ENCODE results near the gene ADGRG7. TPM values are rescaled to one million over a fixed set of nuclear protein-coding genes. Genes with fewer than 3 reads are reported as not detected.

The ADGRG7 gene
- total and polyA plus RNA-seq, 9 donors: not detected

DNA sequence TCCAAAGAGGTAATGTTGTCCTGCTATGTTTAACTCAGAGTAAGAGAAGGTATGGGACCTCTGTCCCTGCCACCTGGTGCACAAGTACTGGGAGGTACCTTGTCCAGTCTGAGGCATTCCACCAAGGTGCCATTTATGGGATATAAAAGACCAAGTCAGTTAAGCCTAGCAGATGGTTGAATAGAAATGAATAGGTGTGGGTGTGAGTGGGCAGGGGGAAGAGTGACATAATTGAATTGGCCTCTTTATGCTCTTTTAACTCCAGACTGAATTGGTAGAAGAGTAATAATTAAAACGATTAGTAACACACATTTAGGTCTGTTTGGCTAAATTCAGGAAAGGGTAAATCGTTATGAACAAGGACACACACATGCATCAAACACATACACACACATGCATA is 562 bp downstream of the ADGRG7 start:
- Histone ChIP-seq H3K9me3 (no peaks in the 10 kb centered on the region), H3K27me3 (no peaks in the 10 kb centered on the region), H3K36me3 (no peaks in the 10 kb centered on the region), H3K27ac (no peak overlapping the region), H3K4me1 (ENCODE audit: insufficient read depth) (no peaks in the 10 kb centered on the region), H3K4me3 (no peak overlapping the region)
- no peak for DNase-seq
- intact Hi-C loops (cut with DNase I): no loop called here
- WGBS, 3 donors: 83 to 89% (median 87%) methylated on average over 2 of the region's 2 CpGs
- TF ChIP-seq EP300 (IDR thresholded peaks at IDR 0.05) (no peak), POLR2A (IDR thresholded peaks at IDR 0.05) (no peak)
- TF ChIP-seq, protein P1, sequence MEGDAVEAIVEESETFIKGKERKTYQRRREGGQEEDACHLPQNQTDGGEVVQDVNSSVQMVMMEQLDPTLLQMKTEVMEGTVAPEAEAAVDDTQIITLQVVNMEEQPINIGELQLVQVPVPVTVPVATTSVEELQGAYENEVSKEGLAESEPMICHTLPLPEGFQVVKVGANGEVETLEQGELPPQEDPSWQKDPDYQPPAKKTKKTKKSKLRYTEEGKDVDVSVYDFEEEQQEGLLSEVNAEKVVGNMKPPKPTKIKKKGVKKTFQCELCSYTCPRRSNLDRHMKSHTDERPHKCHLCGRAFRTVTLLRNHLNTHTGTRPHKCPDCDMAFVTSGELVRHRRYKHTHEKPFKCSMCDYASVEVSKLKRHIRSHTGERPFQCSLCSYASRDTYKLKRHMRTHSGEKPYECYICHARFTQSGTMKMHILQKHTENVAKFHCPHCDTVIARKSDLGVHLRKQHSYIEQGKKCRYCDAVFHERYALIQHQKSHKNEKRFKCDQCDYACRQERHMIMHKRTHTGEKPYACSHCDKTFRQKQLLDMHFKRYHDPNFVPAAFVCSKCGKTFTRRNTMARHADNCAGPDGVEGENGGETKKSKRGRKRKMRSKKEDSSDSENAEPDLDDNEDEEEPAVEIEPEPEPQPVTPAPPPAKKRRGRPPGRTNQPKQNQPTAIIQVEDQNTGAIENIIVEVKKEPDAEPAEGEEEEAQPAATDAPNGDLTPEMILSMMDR (IDR thresholded peaks at IDR 0.05): no peak

DNA sequence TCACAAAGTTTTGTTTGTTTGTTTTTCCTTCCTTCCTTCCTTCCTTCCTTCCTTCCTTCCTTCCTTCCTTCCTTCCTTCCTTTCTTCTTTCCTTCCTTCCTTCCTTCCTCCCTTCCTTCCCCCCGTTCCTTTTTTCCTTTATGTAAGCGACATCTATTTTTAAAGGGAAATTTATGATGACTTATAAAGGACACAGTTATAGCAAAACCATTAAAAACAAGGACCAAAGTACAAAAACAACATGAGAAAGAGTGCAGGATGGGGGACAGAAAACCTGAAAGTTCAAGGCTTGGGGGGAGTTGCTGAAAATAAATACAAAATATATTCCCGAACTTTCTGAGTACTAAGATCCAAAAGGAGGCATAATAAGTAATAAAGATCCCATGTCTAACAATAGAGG is 1.8 kb downstream of the ADGRG7 start:
- H3K27ac ChIP-seq: no peak overlapping the region
- H3K9me3 ChIP-seq: no peaks in the 10 kb centered on the region
- intact Hi-C loops (cut with DNase I): no loop called here
- no peaks in the 10 kb centered on the region for H3K36me3 ChIP-seq
- H3K27me3 ChIP-seq: no peaks in the 10 kb centered on the region
- H3K4me1 ChIP-seq (ENCODE audit: insufficient read depth): no peaks in the 10 kb centered on the region
- H3K4me3 ChIP-seq: no peak overlapping the region
- 57 to 75% (median 63%) methylated on average over 3 of the region's 3 CpGs for WGBS, 3 donors
- TF ChIP-seq, protein P1 (IDR thresholded peaks at IDR 0.05): no peak
- TF ChIP-seq EP300 (IDR thresholded peaks at IDR 0.05) (no peak), POLR2A (IDR thresholded peaks at IDR 0.05) (no peak)
- no peak for DNase-seq

DNA sequence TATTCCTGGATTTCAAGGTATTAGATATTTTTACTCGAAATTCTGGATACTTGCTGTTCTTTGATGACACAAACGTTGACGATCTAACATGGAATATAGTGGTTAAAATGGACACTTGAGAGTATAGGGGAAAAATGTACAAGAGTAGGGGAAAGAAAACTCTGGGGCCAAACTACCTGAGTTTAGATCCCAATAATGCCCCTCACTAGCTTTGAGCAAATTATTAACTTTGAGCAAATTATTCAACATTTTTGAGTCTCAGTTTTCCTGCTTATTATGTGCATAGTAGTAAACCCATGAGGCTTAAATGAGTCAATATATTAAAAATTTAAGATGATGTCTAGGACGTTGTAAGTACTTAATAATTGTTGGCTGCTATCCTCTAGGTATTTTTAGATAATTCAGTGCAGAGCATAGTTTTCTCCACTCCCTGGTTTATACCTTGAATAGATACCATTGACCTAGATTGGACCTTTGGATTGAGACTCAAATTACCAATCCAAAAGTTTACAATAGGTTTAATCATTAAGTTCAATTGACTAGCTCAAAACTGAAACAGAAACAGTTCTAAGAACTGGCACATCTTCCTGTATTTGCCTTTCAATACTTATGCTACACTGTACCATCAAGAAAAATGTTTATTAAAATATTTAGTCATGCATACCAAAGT is 4.5 kb downstream of the ADGRG7 start:
- intact Hi-C loops (cut with DNase I): no loop called here
- Histone ChIP-seq H3K4me3 (no peak overlapping the region), H3K4me1 (ENCODE audit: insufficient read depth) (no peaks in the 10 kb centered on the region), H3K27ac (no peak overlapping the region), H3K36me3 (no peaks in the 10 kb centered on the region), H3K27me3 (no peaks in the 10 kb centered on the region), H3K9me3 (no peaks in the 10 kb centered on the region)
- DNase-seq: no peak
- TF ChIP-seq, protein P1 (IDR thresholded peaks at IDR 0.05): no peak
- TF ChIP-seq EP300 (IDR thresholded peaks at IDR 0.05) (no peak), POLR2A (IDR thresholded peaks at IDR 0.05) (no peak)
- 75 to 77% (median 76%) methylated on average over 4 of the region's 4 CpGs for WGBS, 3 donors

DNA sequence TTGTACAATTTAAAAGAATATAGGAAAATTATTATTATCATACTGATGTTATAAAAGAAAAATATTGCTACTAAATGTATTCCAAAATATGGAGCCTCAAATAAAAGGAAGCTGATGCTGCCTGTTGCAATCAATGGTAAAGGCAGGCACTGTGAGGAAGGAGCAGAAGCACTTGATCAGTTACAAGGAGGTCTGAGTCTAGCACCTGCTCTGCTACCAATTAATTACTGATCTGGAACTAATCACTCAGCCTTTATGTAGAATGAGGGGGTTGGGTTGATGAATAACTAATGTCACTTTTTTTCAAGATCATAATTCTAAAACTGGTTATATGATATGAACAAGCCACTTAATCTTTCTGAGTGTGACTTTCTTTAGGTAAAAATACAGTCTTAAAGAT is 5.5 kb downstream of the ADGRG7 start:
- Histone ChIP-seq H3K27ac (no peak overlapping the region), H3K9me3 (no peaks in the 10 kb centered on the region), H3K36me3 (no peaks in the 10 kb centered on the region), H3K4me1 (ENCODE audit: insufficient read depth) (no peaks in the 10 kb centered on the region), H3K4me3 (no peak overlapping the region), H3K27me3 (no peaks in the 10 kb centered on the region)
- intact Hi-C loops (cut with DNase I): no loop called here
- no peak for DNase-seq
- TF ChIP-seq EP300 (IDR thresholded peaks at IDR 0.05) (no peak), POLR2A (IDR thresholded peaks at IDR 0.05) (no peak)
- TF ChIP-seq, protein P1 (IDR thresholded peaks at IDR 0.05): no peak
